Tibial artery (tissue), 4 donors: ENCODE measurements around the gene UNC5A.

Experiments used
- DNase-seq, 2 donors: peaks; one replicate each; pipeline ENCODE4 v3.0.0-alpha.2; 2019
- H3K27ac ChIP-seq, 2 donors: fragments of 200-600 bp; sonication (generic) in 1 of 2; 1 replicate in 1 of 2; 2 replicates in 1 of 2; pipeline ENCODE4 v1.5.1; 2018 to 2019; ENCODE audit warnings: mild to moderate bottlenecking in 1 of 2
- H3K27me3 ChIP-seq, 2 donors: fragments of 200-600 bp; sonication (generic) in 1 of 2; one replicate each; pipeline versions ENCODE4 v1.5.1 to v1.6.0; 2016 to 2019
- H3K36me3 ChIP-seq, 3 donors: fragments of 200-600 bp; sonication (generic) in 2 of 3; one replicate each; pipeline ENCODE4 v1.5.1; 2016 to 2019; ENCODE audit warnings: mild to moderate bottlenecking in 2 of 3
- H3K4me1 ChIP-seq, 4 donors: fragments of 200-600 bp; sonication (generic) in 2 of 4; 1 replicate in 3 of 4; 2 replicates in 1 of 4; pipeline ENCODE4 v1.5.1; 2016 to 2019
- H3K4me3 ChIP-seq, 2 donors: fragments of 200-600 bp; sonication (generic) in 1 of 2; 1 replicate in 1 of 2; 2 replicates in 1 of 2; pipeline ENCODE4 v1.5.1; 2018 to 2019; ENCODE audit warnings: mild to moderate bottlenecking in 2 of 2
- H3K9me3 ChIP-seq, 3 donors: fragments of 200-600 bp; sonication (generic) in 1 of 3; one replicate each; pipeline ENCODE4 v1.5.1; 2016 to 2019
- intact Hi-C: fragments of 100-400 bp; cut with DNase I; formaldehyde crosslinking; loops from one replicate; pipeline ENCODE4 v1.15.0; 2023; ENCODE audit warnings: low total_unique reads
- TF ChIP-seq, protein P1 (sequence below), 2 experiments: fragments of 200-600 bp in 1 of 2; fragments of 450-650 bp in 1 of 2; IDR thresholded peaks; one replicate each; pipeline ENCODE4 v1.5.1; 2017 to 2019; ENCODE audit warnings: antibody characterized with exemption in 2 of 2, mild to moderate bottlenecking in 1 of 2, moderate library complexity in 1 of 2

Gene UNC5A

DNA sequence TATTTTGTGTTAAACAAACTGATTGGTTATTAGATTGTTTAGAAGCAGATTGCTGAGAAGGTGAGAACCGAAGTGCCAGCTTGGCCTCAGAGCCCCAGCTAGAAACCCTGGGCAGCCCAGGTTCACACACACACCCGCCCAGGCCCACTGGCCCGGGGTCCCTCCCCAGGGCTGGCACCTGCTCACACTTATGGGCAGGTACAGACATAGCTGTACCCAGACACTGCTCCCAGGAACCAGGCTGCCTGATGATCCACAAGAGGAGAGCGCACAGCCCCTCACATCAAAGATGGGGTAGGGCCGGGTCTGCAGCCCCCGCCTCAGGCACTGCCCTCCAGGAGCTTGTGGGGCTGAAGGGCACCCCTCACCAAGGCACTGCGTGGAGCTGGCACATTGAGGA, 55.6 kb downstream of the UNC5A start:
- TF ChIP-seq, protein P1, sequence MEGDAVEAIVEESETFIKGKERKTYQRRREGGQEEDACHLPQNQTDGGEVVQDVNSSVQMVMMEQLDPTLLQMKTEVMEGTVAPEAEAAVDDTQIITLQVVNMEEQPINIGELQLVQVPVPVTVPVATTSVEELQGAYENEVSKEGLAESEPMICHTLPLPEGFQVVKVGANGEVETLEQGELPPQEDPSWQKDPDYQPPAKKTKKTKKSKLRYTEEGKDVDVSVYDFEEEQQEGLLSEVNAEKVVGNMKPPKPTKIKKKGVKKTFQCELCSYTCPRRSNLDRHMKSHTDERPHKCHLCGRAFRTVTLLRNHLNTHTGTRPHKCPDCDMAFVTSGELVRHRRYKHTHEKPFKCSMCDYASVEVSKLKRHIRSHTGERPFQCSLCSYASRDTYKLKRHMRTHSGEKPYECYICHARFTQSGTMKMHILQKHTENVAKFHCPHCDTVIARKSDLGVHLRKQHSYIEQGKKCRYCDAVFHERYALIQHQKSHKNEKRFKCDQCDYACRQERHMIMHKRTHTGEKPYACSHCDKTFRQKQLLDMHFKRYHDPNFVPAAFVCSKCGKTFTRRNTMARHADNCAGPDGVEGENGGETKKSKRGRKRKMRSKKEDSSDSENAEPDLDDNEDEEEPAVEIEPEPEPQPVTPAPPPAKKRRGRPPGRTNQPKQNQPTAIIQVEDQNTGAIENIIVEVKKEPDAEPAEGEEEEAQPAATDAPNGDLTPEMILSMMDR (IDR thresholded peaks at IDR 0.05), result no peak
- Histone ChIP-seq H3K27ac (no peak overlapping the region), H3K9me3 (no peaks in the 10 kb centered on the region), H3K27me3 (peaks cover 0 to 86% of the 10 kb centered on the region in 2 donors), H3K4me3 (no peak overlapping the region), H3K4me1 (no peaks in the 10 kb centered on the region), H3K36me3 (no peaks in the 10 kb centered on the region)
- DNase-seq, result no peak
- intact Hi-C loops, result no loop called here

GRCh38 chr5:176866707-176867310, 56.5 kb downstream of the UNC5A start:
- H3K4me3 ChIP-seq, result no peak overlapping the region
- intact Hi-C loops, result no loop called here
- no peaks in the 10 kb centered on the region for H3K36me3 ChIP-seq
- no peak overlapping the region for H3K27ac ChIP-seq
- DNase-seq, result no peak
- H3K9me3 ChIP-seq, result no peaks in the 10 kb centered on the region
- H3K4me1 ChIP-seq, result no peaks in the 10 kb centered on the region
- TF ChIP-seq, protein P1 (IDR thresholded peaks at IDR 0.05), result no peak
- peaks cover 0 to 78% of the 10 kb centered on the region in 2 donors for H3K27me3 ChIP-seq

DNA sequence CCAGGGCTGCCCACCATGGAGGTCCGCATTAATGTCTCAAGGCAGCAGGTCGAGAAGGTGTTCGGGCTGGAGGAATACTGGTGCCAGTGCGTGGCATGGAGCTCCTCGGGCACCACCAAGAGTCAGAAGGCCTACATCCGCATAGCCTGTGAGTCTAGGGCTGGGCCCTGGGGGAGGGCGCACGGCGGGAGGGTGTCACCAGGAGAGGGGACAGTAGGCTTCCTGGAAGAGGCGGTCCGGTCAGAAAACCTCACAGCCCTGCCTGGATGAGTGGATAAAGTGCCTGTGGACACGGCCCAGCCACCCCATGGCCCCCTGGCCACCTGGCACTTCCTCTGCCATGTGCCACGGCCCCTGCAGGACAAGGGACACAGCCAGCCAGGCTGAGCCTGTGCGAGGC, 57.8 kb downstream of the UNC5A start:
- H3K27ac ChIP-seq, result no peak overlapping the region
- no peaks in the 10 kb centered on the region for H3K9me3 ChIP-seq
- peaks cover 0 to 65% of the 10 kb centered on the region in 2 donors for H3K27me3 ChIP-seq
- intact Hi-C loops, result no loop called here
- TF ChIP-seq, protein P1 (IDR thresholded peaks at IDR 0.05), result no peak
- no peaks in the 10 kb centered on the region for H3K36me3 ChIP-seq
- DNase-seq, result no peak
- H3K4me1 ChIP-seq, result no peaks in the 10 kb centered on the region
- no peak overlapping the region for H3K4me3 ChIP-seq

- no peak for DNase-seq
- no peaks in the 10 kb centered on the region for H3K9me3 ChIP-seq
- no peaks in the 10 kb centered on the region for H3K36me3 ChIP-seq
- peaks cover 0 to 61% of the 10 kb centered on the region in 2 donors for H3K27me3 ChIP-seq
- no peaks in the 10 kb centered on the region for H3K4me1 ChIP-seq
- intact Hi-C loops, result no loop called here
- H3K4me3 ChIP-seq, result no peak overlapping the region
- TF ChIP-seq, protein P1 (IDR thresholded peaks at IDR 0.05), result no peak
- H3K27ac ChIP-seq, result no peak overlapping the region
Observed at GRCh38 chr5:176868731-176869130, 58.4 kb downstream of the UNC5A start.

- H3K27ac ChIP-seq, result no peak overlapping the region
- H3K4me1 ChIP-seq, result no peaks in the 10 kb centered on the region
- peaks cover 0 to 60% of the 10 kb centered on the region in 2 donors for H3K27me3 ChIP-seq
- H3K36me3 ChIP-seq, result no peaks in the 10 kb centered on the region
- no peak overlapping the region for H3K4me3 ChIP-seq
- TF ChIP-seq, protein P1 (IDR thresholded peaks at IDR 0.05), result no peak
- no peaks in the 10 kb centered on the region for H3K9me3 ChIP-seq
- intact Hi-C loops, result no loop called here
- DNase-seq, result no peak
Observed at GRCh38 chr5:176869501-176870109, 59.2 kb downstream of the UNC5A start.
